CD4-positive, alpha-beta T cell treated with Interleukin-17A for 1 hour (primary cell): ENCODE measurements around the gene UNC119B.
A peak's percentile ranks its signal among the peaks of the same experiment; 100 is the strongest.

Experiments
- DNase-seq: peaks from one replicate; pipeline ENCODE4 v3.0.0-alpha.2; 2020

Gene UNC119B

DNA sequence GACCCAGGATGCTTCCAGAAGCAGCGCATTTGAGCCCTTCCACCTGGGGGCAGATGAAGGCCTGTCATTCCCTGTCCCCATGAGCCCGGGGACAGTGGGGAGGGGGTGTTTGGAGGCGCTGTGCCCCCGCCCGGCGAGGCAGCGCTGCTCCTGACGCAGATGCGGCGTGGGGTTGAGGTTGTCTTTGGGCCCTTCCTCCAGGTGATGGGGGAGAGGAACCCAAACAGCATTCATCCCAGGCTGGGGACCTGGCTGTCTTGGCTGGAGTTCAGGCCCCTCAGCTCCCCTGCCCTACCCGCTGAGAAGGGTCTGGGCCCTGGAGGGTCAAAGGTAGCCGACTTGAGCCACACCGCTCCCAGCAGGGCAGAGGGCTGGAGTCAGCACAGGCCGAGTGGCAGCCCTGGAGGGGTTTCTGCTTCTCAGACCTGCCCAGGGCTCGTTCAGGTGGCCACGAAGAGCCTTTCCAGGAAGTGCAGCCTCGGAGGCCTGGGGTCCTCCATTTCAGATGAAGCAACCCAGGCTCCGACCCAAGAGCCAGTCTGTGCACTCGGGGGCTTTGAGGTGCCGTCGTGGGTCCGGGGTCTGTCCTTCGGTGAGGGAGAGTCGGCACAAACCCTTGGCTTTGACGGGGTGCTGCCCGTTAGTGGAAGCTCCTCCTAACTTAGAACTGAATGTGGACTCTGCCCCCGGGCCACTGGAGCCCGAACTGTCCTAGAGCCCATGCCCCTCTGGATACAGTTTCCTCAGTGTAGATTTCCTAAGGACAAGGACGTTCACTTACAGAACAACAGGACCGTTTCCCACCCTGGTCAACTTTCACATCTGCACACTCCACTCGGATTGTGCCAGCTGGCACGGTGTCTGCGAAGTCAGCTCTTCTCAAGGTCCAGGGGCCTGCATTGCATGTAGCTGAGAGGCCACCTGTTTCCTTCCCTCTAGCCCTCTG lies 31.5 kb downstream of the UNC119B start:
- no peak for DNase-seq

DNA sequence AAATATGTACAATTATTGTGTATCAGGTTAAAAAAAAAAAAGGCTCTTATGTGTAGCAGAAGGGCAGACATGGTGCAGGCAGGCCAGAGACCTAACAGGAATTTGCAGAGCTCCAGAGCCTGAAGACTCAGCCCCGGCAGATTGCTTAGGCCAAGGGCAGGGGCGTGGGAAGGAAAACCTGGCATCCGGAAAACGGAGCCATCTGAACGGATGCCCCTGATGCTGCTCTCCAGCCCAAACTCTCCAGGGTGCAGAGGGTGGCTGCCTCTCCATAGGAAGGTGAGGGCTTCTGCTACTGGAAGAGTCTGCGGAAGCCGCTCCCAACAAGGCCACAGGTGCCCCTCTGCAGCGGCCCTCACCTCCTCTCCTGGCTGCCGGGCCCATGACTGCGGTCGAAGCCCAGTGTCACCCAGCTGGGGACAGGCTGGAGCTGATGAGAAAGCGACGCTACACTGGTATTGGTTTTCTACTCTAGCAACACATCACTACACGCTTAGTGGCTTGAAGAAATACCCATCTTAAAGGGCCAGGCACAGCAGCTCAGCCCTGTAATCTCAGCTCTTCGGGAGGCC lies 34.8 kb downstream of the UNC119B start:
- DNase-seq, result no peak

DNA sequence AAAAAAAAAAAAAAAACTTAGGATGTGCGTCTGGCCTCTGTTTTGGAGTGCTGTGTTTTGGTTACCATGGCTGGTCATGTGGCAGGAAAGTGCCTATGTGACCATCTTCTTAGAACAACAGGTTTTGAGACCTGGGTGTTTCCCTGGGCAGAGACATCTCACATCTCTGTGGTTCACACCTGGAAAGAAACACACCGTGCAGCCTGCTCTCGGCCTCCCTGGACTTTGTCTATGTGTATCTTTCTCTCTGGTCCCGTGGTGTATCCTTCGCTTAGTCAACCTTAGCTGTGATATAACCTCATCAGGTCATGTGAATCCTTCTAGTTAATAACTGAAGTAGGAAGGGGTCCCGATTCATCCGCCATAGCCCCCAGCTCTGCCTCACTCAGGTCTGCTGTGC lies 38.0 kb downstream of the UNC119B start:
- no peak for DNase-seq

DNA sequence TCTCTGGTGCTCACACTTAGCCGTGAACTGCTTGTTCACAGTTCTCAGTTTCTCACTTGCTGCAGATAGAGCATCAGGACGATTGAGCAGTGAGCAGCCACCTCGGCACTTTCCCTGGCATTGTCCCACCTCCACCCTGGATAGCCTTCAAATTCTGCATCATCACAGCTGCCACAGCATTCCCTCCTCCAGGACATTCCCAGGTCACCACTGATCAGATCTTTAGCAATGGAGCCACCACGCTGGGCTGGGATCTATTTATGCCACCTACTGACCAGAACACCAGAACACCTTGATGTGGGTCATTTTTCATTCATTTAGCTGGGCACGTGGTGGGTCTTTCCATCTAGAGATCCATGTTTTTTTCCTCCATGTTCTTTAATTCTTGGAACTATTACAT lies 39.0 kb downstream of the UNC119B start:
- DNase-seq, result no peak

DNA sequence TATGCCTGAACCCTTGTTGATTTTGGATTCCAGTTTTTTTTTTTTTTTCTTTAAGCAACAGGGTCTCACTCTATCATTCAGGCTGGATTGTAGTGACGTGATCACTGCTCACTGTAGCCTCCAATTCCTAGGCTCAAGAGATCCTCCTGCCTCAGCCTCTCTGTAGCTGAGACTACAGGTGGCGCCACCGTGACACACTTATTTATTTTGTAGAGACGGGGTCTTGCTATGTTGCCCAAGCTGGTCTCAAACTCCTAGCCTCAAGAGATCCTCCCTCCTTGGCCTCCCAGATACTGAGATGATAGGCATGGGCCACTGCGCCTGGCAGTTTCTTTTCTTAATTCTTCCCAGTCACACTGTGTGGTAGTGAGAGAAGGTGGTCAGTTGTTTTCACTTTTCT lies 40.5 kb downstream of the UNC119B start:
- no peak for DNase-seq

DNA sequence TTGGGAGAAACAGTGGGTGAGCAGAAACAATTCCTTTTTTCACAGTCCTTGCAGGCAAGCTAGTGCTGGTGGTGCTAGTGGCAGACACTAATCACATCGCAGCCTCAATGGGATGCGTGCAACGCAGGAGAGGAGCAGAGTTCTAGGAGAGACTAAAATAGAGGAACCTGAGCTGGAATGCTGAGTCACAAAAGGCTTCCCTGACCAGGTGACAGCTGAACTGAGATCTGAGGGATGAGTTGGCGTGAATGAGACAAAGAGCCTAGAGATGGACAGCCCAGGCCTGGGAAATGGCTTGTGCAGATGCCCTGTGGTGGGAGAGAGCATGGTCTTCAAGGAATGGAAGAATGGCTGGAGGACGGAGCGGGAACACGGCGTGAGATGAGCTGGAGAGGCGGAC lies 41.1 kb downstream of the UNC119B start:
- no peak for DNase-seq

DNA sequence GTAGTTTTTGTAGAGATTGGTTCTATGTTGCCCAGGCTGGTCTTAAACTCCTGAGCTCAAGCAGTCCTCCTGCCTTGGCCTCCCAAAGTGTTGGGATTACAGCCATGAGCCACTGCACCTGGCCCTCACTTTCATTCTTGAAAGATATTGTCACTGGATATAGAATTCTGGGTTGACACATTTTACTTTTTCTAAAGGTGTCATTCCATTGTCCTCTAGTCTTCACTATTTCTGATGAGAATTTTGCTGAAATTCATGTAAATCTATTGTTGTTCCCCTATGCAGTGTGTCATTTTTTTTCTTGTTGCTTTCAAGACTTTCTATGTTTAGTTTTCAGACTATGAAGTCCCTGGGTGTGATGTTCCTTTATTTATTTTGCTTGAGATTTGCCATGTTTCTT lies 44.5 kb downstream of the UNC119B start:
- no peak for DNase-seq

DNA sequence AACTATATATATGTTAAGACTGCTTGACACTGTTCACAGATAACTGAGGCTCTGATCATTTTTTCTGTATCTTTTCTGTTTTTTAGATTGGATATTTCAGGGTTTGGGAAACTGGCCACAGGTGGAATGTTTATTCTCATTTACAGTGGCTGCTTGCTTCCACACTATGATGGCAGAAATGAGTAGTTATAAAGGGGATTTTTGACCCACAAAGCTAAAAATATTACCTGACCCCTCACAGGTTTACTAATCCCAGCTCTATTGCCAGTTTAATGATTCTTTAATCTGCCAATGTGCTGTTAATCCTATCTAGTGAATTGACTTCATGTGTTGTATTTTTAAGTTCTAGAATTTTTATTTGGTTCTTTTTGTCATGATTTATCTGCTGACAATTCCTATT lies 45.0 kb downstream of the UNC119B start:
- no peak for DNase-seq

DNA sequence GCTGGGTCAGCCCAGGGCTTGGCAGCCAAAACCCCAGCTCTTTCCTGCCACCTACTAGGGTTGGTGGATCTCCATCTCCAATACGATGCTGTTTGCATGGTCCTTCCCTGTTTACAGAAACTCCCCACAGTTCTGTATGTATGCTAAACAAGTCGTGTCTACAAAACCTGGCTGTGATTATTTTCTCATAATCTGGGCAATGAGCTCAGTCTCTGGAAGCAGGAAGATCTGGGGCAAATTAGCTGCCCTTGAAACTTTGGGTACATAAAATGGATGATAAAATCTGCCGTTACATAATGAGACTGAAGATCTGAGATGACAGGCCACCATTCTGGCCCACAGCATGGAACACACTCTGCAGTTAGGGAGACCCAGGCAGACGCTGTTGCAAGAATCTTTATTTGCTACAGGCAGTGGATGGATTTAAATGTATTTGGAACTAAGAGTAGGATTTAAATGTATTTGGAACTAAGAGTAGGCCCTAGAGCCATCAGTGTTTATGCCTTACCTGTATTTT lies 47.0 kb downstream of the UNC119B start:
- DNase-seq, result no peak

DNA sequence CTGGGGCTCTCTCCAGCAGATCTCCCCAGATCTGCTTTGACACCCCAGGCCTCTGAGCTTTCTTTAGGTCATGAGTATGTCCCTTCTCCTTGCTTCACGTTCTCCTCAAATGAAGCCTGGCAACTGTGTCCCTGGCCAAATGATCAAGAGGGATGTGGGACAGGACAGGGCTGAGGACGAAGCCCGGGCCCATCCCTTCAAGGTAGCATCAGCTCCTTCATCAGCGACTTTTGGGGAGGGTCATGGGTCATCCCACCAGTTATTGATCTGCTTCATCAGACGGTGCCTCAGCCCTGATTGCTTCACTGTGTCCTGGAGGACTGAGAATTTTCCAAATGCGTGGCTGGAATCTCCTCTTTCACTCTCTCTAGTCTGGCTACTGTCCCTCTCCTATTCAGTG lies 47.7 kb downstream of the UNC119B start:
- no peak for DNase-seq

DNA sequence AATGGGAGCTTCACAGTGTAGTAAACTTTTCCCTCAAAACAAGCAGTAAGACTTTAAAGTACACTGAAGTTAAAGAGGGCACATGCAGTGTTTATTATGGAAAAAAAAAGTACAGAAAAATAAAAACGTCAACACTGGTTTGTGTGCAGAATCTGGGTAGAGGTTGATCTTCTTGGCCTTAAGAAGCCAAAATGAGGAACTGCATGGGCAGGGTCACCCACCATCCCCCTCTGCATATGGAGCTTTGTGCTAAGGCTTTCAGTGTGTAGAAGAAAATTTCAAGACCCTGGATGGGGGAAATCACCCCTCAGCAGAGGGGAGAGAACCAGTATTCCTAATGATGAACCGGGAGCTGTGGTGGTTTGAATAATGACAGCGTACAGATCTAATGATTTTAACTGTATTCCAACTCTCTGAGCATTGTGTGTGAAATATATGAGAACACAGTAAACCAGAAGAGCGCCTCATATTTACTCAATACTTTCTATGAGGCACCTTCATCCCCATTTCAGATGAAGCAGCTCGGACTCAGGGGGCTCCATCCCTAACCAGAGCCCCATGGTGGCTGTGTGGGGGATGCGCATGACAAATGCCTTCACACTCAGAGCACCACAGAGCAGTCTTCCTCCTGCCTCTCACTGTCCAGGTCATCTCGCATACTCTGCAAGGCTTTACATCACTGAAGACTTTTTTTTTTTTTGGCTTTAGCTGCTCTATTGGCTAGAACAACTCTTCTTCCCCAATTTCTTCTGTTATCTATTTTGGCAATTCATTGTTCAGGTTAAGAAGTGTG lies 48.7 kb downstream of the UNC119B start:
- DNase-seq, result no peak

DNA sequence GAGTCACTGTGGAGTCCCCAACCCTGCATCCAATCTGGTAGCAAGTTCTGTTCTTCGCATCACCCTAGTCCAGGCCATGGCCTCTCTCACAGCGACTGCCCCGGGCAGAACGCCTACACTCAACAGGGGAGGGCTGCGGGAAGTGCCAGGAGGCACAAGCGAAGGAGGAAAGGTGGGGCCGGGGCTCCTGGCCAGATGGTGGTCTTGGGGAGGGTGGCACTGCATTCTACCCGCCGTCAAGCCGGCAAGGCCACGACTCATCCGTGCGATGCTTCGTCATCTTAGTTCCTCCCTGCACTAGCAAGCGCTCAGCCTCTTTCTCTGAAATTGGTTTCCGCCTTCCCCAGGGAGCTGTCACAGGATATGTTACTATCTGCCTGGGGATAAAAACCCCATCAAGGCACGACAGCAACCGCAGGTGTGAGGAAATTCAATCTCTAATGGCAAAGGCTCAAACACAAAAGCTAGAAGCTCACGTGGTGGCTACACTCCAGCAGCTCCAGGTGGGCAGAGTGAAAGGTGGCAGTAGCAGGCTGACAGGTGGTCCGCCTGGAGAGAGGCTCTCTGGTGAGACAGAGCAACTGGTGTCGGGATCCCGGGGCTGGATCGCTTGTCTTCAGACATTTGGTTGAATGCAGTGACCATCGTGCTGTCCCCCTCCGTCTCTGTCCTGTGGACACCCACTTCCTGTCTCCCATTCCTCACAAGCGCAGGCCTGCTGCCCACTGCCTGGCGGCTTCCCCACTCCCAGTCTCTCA lies 49.5 kb downstream of the UNC119B start:
- DNase-seq, result no peak

DNA sequence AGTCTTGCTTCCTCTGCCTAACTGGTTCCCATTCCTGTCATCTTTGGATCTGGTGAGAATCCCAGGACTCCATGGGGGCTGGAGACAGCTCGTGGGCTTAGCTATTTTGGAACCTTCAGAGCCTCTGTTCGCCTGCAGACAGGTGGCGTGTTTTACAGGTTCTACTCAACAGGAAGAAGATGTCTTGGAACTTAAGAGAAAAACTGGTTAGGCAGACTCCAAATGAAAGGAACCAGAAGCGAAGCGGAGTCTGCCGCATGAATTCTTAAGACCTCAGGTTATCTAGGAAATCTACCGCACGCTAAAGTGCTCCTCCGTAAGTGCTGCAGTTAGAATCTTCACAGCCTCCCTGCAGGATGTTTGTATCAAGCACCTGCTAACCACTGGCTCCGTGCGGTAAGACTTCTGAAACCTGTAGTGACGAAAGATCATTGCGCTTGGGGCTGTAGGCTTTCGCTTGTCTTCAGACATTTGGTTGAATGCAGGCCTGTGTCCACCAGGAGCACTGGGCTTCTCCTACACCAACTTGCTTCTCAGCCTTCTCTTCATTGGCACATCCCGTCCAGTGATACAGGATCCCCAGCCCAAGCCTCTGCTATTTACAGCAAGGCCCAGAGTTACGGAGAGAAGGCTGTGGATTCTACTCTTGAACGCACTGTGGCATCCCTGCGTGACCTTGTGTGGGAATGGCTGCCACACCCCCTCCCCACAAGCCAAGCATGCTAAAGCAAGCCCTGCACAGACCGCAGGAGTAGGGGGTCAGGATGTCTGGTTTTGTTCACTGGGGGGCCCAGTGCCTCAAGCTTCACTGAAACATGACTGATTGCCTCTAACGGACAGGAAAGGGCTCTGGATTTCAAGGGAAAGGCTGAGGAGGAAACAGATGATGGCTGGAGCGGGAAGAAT lies 50.3 kb downstream of the UNC119B start:
- peak; percentile 33 for DNase-seq

DNA sequence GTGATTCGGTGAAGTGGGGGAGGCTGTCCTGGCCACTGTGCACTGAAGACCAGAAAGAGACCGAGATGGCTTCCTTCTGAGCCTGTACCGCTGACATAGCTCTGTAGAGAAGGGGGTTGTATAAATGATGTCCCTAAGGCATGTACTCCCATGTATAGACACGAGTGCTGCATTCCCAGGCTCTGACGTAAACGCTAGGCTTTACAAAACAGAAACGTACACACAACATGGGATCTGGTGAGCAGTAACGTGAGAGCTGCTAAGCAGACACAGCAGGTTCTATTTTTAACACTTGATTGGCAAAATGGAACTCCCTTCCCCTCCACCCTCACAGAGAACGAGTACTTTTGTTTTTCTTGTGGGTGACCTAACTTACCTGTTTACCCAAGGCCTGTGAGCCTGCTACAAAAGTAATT lies 51.3 kb downstream of the UNC119B start:
- DNase-seq, result no peak

DNA sequence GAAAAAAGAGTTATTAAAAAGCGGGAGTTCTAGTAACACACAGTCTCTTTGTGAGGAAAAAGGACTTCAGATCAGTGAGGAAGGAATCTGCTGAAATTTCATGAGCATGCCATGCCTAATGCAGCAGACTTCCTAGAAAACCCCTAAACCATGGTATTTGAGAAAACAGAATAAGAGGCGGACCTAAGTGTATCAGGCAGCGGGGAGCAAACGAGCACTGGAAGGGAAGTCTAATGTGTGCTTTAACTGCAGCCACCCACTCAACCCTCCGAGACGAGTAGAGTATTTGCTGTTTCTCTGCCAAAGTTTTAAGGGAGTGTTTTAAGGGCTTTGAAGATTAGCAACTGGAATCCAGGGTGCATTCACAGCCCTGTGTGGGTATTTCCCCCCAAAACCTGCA lies 51.8 kb downstream of the UNC119B start:
- no peak for DNase-seq

DNA sequence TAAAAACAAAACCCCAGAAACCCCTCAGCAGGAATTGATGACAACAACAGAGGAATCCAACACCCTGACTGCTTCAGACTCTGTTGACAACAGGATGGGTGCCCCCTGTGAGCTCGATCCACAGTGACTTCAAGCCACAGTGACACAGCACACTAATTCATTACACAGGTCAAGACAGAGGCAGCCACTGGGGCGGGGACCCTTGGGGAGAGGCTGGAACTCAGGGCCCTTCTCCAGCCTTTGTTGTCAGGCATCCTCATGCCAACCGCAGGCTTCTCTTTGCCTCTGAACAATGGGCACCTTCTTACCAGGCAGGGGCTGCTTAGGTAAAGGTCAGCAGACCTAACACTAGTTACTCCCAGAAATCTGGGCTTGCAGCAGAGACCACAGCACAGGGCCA lies 53.0 kb downstream of the UNC119B start:
- no peak for DNase-seq

DNA sequence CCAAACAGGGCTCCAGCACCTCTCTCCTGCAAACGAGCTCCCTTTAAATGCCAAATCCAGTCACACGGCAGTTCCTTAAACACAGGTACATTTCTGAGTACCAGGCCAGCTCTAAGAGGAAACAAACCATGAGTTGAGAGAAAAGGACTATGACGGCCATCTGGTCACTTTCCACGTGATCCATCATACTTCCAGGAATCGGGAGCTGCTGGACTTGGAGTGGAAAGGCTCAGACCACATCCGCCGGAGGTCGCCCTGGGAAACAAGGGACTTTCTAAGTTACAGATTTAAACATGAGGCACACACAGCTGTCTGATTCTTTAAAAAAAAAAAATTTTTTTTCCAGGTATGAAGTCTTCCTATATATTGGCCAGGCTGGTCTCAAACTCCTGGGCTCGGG lies 54.6 kb downstream of the UNC119B start:
- DNase-seq, result no peak

DNA sequence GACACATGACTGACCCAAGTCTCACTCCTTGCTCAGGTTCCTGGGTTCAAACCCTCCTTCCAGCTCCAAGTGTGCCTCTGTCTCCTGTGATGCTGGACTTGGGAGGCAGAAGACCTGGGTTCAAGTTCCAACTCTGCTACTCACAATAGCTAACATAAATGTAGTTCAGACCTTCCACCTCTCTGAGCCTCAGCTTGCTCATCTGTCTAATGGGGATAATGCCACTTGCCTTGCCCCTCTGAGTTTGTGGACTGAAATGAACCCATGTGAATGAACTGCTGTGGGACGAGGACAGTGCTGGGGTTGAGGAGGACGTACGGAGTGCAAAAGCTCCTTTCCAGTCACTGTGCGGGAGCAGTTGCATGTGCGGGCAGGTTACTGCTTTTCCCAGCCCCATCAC lies 56.3 kb downstream of the UNC119B start:
- no peak for DNase-seq

DNA sequence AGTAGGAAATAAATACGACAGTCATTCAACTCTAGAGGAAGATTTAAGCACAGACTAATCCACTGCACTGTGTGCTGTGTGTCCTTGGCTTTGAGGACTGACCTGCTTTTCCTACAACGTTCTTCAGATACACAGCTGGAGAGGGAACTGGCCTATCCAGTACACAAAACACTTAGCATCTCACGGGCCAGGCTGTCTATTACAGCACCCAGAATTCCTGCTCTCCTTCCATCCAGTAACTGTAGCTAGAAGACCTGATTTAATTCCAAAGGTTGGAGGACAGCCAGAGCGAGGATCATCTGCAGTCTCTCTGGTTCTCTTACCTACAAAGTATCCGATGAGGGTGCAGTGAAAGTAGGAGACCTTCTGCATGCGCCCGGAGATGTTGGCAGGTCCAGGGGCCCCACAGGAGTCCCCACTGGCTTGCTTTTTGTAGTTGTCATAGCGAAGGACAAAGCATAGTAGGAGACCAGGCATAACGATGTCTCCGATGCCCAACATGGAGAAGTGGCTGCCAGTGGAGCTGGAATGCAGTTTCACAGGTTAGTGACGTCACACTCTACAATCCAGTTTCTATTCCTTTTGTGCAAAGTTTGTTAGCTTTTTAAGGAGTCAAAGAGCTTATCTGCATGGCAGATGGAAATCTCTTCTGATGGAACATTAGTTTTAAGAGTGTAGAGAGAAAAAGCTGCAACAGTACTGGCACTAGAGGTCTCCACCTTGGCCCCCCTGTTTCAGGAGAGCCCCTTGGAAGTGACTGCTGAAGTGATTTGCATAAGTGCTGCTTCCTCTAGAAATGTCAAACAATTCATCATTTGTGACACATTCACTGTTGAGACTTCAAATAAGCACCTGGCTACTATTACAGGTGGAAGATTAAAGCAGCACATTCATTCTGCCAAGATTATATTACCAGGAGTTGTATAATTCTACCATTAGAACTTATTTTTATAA lies 57.1 kb downstream of the UNC119B start:
- no peak for DNase-seq

DNA sequence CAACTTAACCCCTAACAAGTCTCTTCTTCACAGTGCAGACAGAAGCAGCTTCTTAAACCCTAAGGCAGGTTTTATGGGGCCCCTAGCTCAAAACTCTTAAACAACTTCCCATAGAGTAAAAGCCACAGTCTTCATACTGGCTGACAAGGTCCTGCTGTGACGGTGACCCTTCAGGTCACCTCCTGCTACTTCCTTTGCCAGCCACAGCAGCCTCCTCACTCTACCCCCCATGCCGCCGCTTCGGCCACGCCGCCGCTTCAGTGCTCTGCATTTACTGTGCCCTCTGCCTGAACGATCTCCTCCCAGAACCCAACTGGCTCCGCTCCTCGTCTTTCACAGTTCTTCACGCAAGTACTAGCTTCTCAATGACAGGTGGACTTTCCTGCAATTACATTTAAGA lies 60.8 kb downstream of the UNC119B start:
- no peak for DNase-seq
